ENCODE measurements around the gene ACTR3C.
"Not testable (repeated sequence)": the region's sequence is repeated elsewhere in the genome, so short reads cannot be mapped to it uniquely, and the experiment has no call there.

Gene ACTR3C

DNA sequence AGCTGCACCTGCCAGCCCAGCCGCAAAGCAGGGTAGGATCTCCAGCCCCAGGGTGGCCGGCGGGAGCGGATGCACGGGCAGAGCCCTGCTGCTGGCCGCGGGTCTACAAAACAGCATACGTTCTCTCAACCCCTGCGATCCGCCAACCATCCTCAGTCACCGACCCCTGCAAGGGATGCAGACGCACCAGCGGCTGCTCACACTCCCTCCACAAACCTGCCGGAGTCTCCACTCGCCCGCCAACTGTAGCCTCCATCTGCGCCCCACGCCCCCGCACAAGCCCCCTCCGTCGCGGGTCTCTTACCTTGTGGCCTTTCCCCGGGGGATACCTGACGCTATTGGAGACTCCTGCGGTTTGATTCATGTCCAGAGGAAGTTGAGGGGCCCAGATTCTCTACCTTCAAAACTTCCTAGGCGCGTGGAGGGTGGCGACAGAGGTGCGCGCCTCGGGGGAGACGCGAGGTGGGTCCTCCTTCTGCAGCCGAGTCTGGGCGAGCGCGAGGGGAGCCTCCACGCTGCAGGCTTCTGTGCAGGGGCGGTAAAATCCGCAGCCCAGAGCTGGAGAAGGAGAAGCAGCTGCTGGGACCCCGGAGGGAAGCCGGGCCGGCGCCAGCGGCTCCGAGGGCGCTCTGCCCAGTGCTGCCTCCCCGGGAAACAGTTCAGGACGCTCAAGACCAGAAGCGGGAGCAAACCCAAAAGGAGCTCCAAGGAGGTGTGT lies 103.2 kb downstream of the ACTR3C start:
- H3K9me3 ChIP-seq (ENCODE audit: insufficient read depth, low read length); H3K4me2 ChIP-seq (ENCODE audit: low read depth, low read length, poor library complexity, severe bottlenecking); H3K27ac ChIP-seq (ENCODE audit: low read depth, low read length); H3K36me3 ChIP-seq (ENCODE audit: low read length); H3K9ac ChIP-seq (ENCODE audit: low read length); H2AFZ ChIP-seq (ENCODE audit: low read depth, low read length, severe bottlenecking); H3K9me2 ChIP-seq (replicated peaks; ENCODE audit: insufficient read depth, low read length); H3K4me3 ChIP-seq (ENCODE audit: insufficient read depth, low read length, poor library complexity, severe bottlenecking); H3F3A ChIP-seq (ENCODE audit: insufficient read depth); H4K20me1 ChIP-seq (ENCODE audit: low read depth, low read length); H3K27me3 ChIP-seq (ENCODE audit: low read length); H3K79me2 ChIP-seq (ENCODE audit: insufficient read depth, low read length): not testable (repeated sequence)

DNA sequence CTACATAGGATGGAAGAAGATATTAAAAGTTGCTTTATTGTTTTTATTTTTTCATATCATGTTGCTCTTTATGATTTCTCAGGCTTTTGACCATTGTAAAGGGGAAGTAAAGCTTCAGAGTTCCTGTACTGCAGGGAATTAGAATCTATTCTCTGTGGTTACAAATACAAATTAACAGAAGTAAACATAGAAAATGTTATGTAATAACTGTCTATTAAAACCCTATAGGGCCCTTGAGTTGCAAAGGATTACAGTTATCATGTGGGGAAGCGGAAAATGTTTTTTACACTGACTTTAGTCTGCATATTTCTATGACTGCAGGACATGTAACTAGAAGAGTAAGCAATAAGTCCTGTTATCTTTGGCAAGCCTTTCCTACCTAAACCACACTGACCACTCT lies 116.5 kb downstream of the ACTR3C start:
- not testable (repeated sequence) for H4K20me1 ChIP-seq (ENCODE audit: low read depth, low read length); H3K36me3 ChIP-seq (ENCODE audit: low read length); H3K4me3 ChIP-seq (ENCODE audit: insufficient read depth, low read length, poor library complexity, severe bottlenecking); H3K9me2 ChIP-seq (replicated peaks; ENCODE audit: insufficient read depth, low read length); H3K79me2 ChIP-seq (ENCODE audit: insufficient read depth, low read length); H3K27me3 ChIP-seq (ENCODE audit: low read length); H3K9ac ChIP-seq (ENCODE audit: low read length); H3K9me3 ChIP-seq (ENCODE audit: insufficient read depth, low read length); H3F3A ChIP-seq (ENCODE audit: insufficient read depth); H2AFZ ChIP-seq (ENCODE audit: low read depth, low read length, severe bottlenecking); H3K4me2 ChIP-seq (ENCODE audit: low read depth, low read length, poor library complexity, severe bottlenecking); H3K27ac ChIP-seq (ENCODE audit: low read depth, low read length)

DNA sequence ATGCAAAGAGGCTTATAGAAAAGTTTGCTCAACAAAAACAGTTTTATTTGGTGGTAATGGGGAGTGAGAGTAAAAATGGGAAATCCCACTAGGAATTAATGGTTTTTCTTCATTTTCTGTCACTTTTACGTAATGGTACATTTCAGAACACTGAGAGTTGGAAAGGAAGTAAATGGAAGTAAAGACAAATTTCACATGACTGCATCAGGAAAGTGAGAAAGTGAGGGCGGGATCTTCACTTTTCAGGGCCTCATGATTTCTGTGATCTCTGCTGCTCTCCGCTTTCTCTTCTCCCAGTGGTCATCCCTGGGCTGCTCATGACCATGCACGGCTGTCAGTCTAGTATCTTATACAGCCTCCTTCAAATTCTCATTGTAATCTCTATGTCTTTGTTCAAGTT lies 117.5 kb downstream of the ACTR3C start:
- not testable (repeated sequence) for H3K9me2 ChIP-seq (replicated peaks; ENCODE audit: insufficient read depth, low read length); H3K79me2 ChIP-seq (ENCODE audit: insufficient read depth, low read length); H3K36me3 ChIP-seq (ENCODE audit: low read length); H4K20me1 ChIP-seq (ENCODE audit: low read depth, low read length); H3K9ac ChIP-seq (ENCODE audit: low read length); H3F3A ChIP-seq (ENCODE audit: insufficient read depth); H2AFZ ChIP-seq (ENCODE audit: low read depth, low read length, severe bottlenecking); H3K27ac ChIP-seq (ENCODE audit: low read depth, low read length); H3K9me3 ChIP-seq (ENCODE audit: insufficient read depth, low read length); H3K4me3 ChIP-seq (ENCODE audit: insufficient read depth, low read length, poor library complexity, severe bottlenecking); H3K27me3 ChIP-seq (ENCODE audit: low read length); H3K4me2 ChIP-seq (ENCODE audit: low read depth, low read length, poor library complexity, severe bottlenecking)

DNA sequence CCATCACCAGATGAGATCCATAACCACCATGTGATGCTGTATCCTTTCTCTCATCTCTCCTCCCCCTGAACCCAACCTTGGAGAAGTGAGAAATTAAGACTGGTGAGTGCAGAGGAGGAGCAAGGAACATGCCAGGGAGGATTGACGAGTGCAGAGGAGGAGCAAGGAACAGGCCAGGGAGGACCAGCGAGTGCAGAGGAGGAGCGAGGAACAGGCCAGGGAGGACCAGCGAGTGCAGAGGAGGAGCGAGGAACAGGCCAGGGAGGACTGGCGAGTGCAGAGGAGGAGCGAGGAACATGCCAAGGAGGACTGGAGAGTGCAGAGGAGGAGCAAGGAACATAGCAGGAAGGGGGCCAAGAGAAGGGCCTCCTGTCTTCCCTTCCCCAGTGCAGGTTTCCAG lies 118.8 kb downstream of the ACTR3C start:
- not testable (repeated sequence) for H2AFZ ChIP-seq (ENCODE audit: low read depth, low read length, severe bottlenecking); H3K79me2 ChIP-seq (ENCODE audit: insufficient read depth, low read length); H3F3A ChIP-seq (ENCODE audit: insufficient read depth); H4K20me1 ChIP-seq (ENCODE audit: low read depth, low read length); H3K9me2 ChIP-seq (replicated peaks; ENCODE audit: insufficient read depth, low read length); H3K36me3 ChIP-seq (ENCODE audit: low read length); H3K27ac ChIP-seq (ENCODE audit: low read depth, low read length); H3K9ac ChIP-seq (ENCODE audit: low read length); H3K27me3 ChIP-seq (ENCODE audit: low read length); H3K4me3 ChIP-seq (ENCODE audit: insufficient read depth, low read length, poor library complexity, severe bottlenecking); H3K4me2 ChIP-seq (ENCODE audit: low read depth, low read length, poor library complexity, severe bottlenecking); H3K9me3 ChIP-seq (ENCODE audit: insufficient read depth, low read length)

DNA sequence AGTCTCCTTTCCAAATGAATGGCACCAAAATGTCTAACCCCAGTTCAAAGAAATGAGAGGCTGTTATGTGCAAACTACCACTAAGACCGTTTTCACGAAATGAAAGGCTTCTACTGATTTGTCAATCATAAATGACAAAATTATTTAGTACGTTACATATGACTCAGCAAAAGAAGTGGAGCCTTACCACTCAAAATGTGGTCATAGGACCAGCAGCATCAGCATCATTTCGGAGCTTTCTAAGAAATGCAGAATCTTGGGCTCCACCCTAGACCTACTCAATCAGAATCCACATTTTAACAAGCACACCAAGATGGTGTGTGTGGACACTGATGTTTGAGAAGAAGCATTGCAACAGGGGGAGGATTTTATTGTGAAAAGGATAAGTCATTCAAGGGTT lies 120.5 kb downstream of the ACTR3C start:
- not testable (repeated sequence) for H4K20me1 ChIP-seq (ENCODE audit: low read depth, low read length)

More for the DNA sequence above, 120.5 kb downstream of the ACTR3C start:
- not testable (repeated sequence) for H3K4me3 ChIP-seq (ENCODE audit: insufficient read depth, low read length, poor library complexity, severe bottlenecking); H3K9me3 ChIP-seq (ENCODE audit: insufficient read depth, low read length); H3K36me3 ChIP-seq (ENCODE audit: low read length); H3F3A ChIP-seq (ENCODE audit: insufficient read depth); H3K9me2 ChIP-seq (replicated peaks; ENCODE audit: insufficient read depth, low read length); H2AFZ ChIP-seq (ENCODE audit: low read depth, low read length, severe bottlenecking); H3K9ac ChIP-seq (ENCODE audit: low read length); H3K4me2 ChIP-seq (ENCODE audit: low read depth, low read length, poor library complexity, severe bottlenecking); H3K79me2 ChIP-seq (ENCODE audit: insufficient read depth, low read length); H3K27me3 ChIP-seq (ENCODE audit: low read length); H3K27ac ChIP-seq (ENCODE audit: low read depth, low read length)

All from SU-DHL-6 (cell line).